Panc1 (cell line): ENCODE results near the gene GATM. TPM values are rescaled to one million over a fixed set of nuclear protein-coding genes. Genes with fewer than 3 reads are reported as not detected.

Source experiments
- ATAC-seq: fragments of 200-7000 bp; cut with Tn5 transposase; 2 replicates; pipeline ENCODE4 v1.9.1; 2020; ENCODE audit warnings: mild to moderate bottlenecking, moderate library complexity
- BruUV-seq: library from RNA; stranded (reverse); fragments of 400-500 nt; replicated peaks from 2 replicates; lab custom pipeline; 2021; lab: Mats Ljungman, UMichigan
- CTCF ChIA-PET: fragments of 300-600 bp; sonication (Branson Sonifier 250); formaldehyde crosslinking; loops from one replicate; lab custom pipeline; 2022; ENCODE audit warnings: antibody characterized with exemption; lab: Charles Lee
- POLR2A ChIA-PET: fragments of 300-600 bp; sonication (Branson Sonifier 250); formaldehyde crosslinking; loops from one replicate; lab custom pipeline; 2022; ENCODE audit warnings: antibody characterized with exemption; lab: Charles Lee
- DNase-seq: peaks from one replicate; pipeline ENCODE4 v3.0.0-alpha.2; 2010; ENCODE audit warnings: low read depth, low spot score
- H3K27ac ChIP-seq: 2 replicates; pipeline ENCODE4 v1.5.1; 2011; ENCODE audit warnings: mild to moderate bottlenecking, low read length, inconsistent platforms
- H3K27me3 ChIP-seq: fragments of 200-500 bp; sonication (Bioruptor generic); 2 replicates; pipeline ENCODE4 v1.6.0; 2014; ENCODE audit warnings: low read length, inconsistent platforms; ENCODE audit not compliant: control insufficient read depth, insufficient read depth
- H3K36me3 ChIP-seq: fragments of 200-500 bp; sonication (Bioruptor generic); 2 replicates; pipeline ENCODE4 v1.5.1; 2014; ENCODE audit warnings: inconsistent platforms, mild to moderate bottlenecking, low read length, moderate library complexity; ENCODE audit not compliant: control insufficient read depth, insufficient read depth
- H3K4me1 ChIP-seq: 2 replicates; pipeline ENCODE4 v1.5.1; 2011; ENCODE audit warnings: inconsistent platforms, mild to moderate bottlenecking, low read length, moderate library complexity; ENCODE audit not compliant: control insufficient read depth, insufficient read depth
- H3K4me3 ChIP-seq, 2 experiments: 2 replicates each; pipeline ENCODE4 v1.5.1; 2011 to 2012; ENCODE audit warnings: low read depth in 2 of 2, low read length in 2 of 2, mild to moderate bottlenecking in 2 of 2, inconsistent platforms in 1 of 2, moderate library complexity in 1 of 2
- H3K9me3 ChIP-seq: fragments of 200-500 bp; sonication (Bioruptor generic); 2 replicates; pipeline ENCODE4 v1.5.1; 2014; ENCODE audit warnings: low read depth, mild to moderate bottlenecking, inconsistent platforms, low read length, moderate library complexity; ENCODE audit not compliant: control insufficient read depth, insufficient read depth
- CTCF ChIP-seq: fragments of 450-650 bp; IDR thresholded peaks from 2 replicates; pipeline ENCODE4 v1.5.1; 2017; ENCODE audit warnings: mild to moderate bottlenecking
- POLR2AphosphoS5 ChIP-seq: IDR thresholded peaks from 2 replicates; pipeline ENCODE4 v1.6.1; 2012; ENCODE audit warnings: mild to moderate bottlenecking, low read depth, low read length, moderate library complexity
- REST ChIP-seq, 2 experiments: IDR thresholded peaks; 2 replicates each; pipeline ENCODE4 v1.6.1; 2011 to 2012; ENCODE audit warnings: low read depth in 2 of 2, control low read depth in 1 of 2, low read length in 1 of 2, mild to moderate bottlenecking in 1 of 2, moderate library complexity in 1 of 2; ENCODE audit not compliant: insufficient read depth in 1 of 2
- SIN3A ChIP-seq: IDR thresholded peaks from 2 replicates; pipeline ENCODE4 v1.6.1; 2012; ENCODE audit warnings: low read depth, mild to moderate bottlenecking, low read length, moderate library complexity, borderline replicate concordance; ENCODE audit not compliant: insufficient read depth
- TCF7L2 ChIP-seq: IDR thresholded peaks from 2 replicates; pipeline ENCODE4 v1.6.1; 2011; ENCODE audit warnings: mild to moderate bottlenecking, low read depth, low read length, inconsistent platforms
- in situ Hi-C: cut with HindIII; loops from 2 replicates; pipeline ENCODE4 v1.10.0; 2016; ENCODE audit warnings: low sequenced_read_pairs, low pct_unique_long_range_greater_than_20kb
- intact Hi-C: fragments of 100-400 bp; cut with micrococcal nuclease; formaldehyde crosslinking; loops from one replicate; pipeline ENCODE4 v1.10.0; 2022; ENCODE audit not compliant: unreplicated experiment
- total RNA-seq: library from RNA; stranded (reverse); gene quantifications from one replicate; pipeline ENCODE4 v1.2.1, GENCODE V29; 2021; ENCODE audit not compliant: unreplicated experiment

GATM gene
- total RNA-seq, 1 experiment from 2014 or later = 7.6 TPM

GRCh38 chr15:45397116-45397665, 18.8 kb upstream of the GATM start:
- Histone ChIP-seq H3K4me3 (no peak overlapping the region), H3K27ac (no peak overlapping the region), H3K27me3 (peaks cover 24% of the 10 kb centered on the region), H3K36me3 (no peaks in the 10 kb centered on the region; the same call in 1 of the 2 replicates), H3K9me3 (no peaks in the 10 kb centered on the region), H3K4me1 (peaks cover 7% of the 10 kb centered on the region; the same call in 1 of the 2 replicates)
- no peak for ATAC-seq
- CTCF ChIA-PET = no interaction called here
- no peak for TF ChIP-seq SIN3A
- no peak for TF ChIP-seq POLR2AphosphoS5
- TF ChIP-seq CTCF = no peak
- TF ChIP-seq TCF7L2 = no peak
- TF ChIP-seq REST (IDR thresholded peaks at IDR 0.05; ENCODE audit: insufficient read depth in 1 of 2, low read depth in 2 of 2, low read length in 1 of 2) = no peak
- in situ Hi-C loops (no loop called here), intact Hi-C loops (no loop called here)
- BruUV-seq = no TSS peak
- POLR2A ChIA-PET = no interaction called here
- DNase-seq = no peak

GRCh38 chr15:45395943-45396342, 17.6 kb upstream of the GATM start:
- ChIA-PET CTCF (interaction anchor here (0.7 kb wide), 1 partner anchor 198 kb away, joined by 13 read pairs; no protein-coding TSS in a partner anchor), POLR2A (no interaction called here)
- intact Hi-C loops = no loop called here
- no peak for ATAC-seq
- Histone ChIP-seq H3K36me3 (no peaks in the 10 kb centered on the region), H3K27ac (no peak overlapping the region), H3K4me1 (0 out of 2 replicates have a peak, but pooled peaks cover 2% of the 10 kb centered on the region), H3K4me3 (no peak overlapping the region), H3K27me3 (peaks cover 29% of the 10 kb centered on the region), H3K9me3 (no peaks in the 10 kb centered on the region)
- BruUV-seq = no TSS peak
- TF ChIP-seq SIN3A (no peak), CTCF (no peak), TCF7L2 (no peak), POLR2AphosphoS5 (no peak), REST (IDR thresholded peaks at IDR 0.05; ENCODE audit: insufficient read depth in 1 of 2, low read depth in 2 of 2, low read length in 1 of 2) (no peak)
- DNase-seq = no peak
- in situ Hi-C loops = no loop called here
